ENCODE measurements around the gene EMX1.

Gene EMX1

DNA sequence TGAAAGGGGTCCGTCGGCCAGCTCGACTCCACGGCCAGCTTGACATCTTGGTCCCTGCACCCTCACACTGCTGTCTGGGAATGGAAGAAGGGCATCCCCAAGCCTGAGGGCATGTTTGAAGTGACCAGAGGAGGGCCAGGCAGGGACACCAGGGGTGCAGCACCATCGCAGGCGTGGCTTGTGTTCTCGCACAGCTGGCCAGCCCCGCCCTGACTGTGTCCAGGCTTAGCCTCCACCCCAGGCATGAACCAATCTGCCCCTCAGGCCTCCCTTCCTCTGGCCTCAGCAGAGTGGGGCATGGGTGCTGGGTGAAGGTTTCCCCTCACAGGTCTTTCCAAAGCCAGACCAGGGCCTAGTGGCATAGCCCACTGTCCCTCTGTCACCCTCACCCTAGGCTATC, 25.0 kb downstream of the EMX1 start:
- DNase-seq (ENCODE audit: low read depth in 2 of 3, low spot score in 1 of 3), result no peak

GRCh38 chr2:72942881-72943418, 25.6 kb downstream of the EMX1 start:
- no peak for DNase-seq (ENCODE audit: low read depth in 2 of 3, low spot score in 1 of 3)

DNA sequence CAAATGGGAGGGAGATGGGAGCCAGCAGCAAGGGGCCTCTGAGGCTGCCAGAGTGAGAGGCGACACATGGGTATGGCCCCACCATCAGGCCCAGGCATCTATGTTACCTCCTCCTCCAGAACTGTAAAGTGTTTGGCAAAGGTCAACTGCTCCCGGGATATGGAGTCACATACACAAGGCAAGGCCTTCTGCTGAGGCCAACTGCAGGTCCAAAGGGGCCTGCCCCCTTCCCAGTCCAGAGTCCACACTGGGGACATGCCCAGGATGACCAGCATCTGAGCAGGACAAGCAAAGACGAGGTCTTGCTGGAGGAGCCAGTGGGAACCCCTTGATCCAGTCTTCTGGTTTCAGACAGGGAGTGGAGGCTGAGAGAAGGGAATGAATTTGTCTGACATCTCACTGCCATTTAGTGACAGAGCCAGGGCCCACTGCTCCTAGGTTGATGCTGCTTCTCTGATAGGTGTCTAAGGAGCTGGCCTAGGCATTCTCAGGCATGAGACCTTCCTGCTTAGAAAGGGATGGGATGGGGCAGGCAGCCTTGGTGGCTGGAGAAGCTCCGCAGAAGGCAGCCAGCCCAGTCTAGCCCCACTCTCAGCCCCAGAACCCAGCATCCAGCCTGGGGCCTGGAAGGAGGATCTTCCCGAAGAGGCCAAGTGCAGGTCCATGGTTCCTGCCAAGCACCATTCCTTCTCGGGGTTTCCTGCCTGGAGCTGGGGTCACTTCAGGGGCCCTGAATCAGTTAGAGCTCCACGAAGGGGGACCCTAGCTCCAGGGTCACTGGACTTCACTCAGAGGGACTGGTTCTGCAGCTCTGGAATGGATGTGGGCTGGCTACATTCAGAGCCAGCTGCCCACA, 26.4 kb downstream of the EMX1 start:
- no peak for DNase-seq (ENCODE audit: low read depth in 2 of 3, low spot score in 1 of 3)

DNA sequence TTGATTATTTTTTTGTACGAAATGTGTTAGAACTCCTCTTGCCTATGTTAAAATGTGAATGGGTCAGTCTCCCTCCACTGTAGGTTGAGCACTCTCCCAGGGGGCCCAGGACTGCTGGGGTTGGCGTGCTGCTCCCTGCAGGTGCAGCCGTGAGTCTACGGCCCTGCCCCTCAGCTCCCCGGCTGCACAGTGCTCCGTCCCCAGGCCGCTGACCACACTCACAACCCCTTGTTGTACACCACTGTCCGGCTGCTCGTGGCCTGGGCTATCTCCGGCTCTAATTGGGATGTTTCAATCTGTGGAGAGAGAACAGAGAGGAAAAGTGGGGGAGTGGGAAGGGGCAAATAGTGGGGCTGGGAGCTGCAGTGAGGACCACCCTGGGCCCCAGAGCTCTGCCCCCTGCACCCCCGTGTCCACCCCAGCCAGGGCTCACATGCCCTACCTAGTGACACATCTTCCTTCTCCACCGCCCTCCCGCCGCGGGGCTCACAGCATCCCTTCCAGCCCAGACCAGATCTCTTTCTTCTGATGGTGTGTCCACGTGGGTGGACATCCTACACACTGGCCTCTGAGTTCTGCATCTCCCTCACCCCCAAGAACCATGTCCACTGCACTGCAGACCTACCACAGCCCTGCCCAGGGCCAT, 27.6 kb downstream of the EMX1 start:
- no peak for DNase-seq (ENCODE audit: low read depth in 2 of 3, low spot score in 1 of 3)

- DNase-seq (ENCODE audit: low read depth in 2 of 3, low spot score in 1 of 3), result no peak
These were observed 28.2 kb downstream of the EMX1 start for GRCh38 chr2:72945450-72946019.

GRCh38 chr2:72946466-72946865, 29.1 kb downstream of the EMX1 start:
- DNase-seq (ENCODE audit: low read depth in 2 of 3, low spot score in 1 of 3), result no peak

GRCh38 chr2:72947952-72948830, 30.9 kb downstream of the EMX1 start:
- no peak for DNase-seq (ENCODE audit: low read depth in 2 of 3, low spot score in 1 of 3)

DNA sequence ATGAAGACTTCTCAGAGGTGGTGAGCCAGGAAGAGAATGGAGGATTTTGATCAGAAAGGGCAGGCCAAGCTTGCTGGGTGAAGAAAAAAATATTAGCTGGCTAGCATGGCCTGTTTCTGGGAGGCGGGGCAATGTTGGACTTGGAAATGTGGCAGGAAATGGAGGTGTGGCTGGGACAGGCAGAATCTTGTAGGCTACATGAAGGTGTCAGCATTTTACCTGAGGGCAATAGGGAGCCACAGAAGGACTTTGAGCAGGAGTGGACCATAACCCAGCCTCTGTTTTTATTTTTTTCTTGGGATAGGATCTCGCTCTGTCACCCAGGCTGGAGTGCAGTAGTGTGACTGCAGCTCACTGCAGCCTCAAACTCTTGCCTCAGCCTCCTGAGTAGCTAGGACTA, 31.7 kb downstream of the EMX1 start:
- no peak for DNase-seq (ENCODE audit: low read depth in 2 of 3, low spot score in 1 of 3)

DNA sequence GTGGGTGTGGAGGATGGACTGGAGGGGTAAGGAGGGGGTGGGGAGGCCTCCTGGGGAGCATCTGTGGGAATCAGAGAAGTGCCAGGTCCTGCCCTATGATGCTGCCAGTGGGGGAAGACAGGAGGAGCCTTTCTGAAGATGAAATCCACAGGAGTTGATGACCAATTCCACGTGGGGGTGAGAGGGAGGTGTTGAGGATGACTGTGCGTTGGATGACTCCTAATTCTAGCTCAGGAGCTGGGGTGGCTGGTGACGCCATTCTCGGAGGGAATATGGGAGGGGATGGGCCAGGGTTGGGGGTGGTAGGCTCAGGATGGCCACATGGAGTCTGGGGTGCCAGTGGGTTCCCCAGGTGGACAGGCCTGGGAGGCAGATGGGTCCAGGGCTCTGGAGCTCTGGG, 32.3 kb downstream of the EMX1 start:
- no peak for DNase-seq (ENCODE audit: low read depth in 2 of 3, low spot score in 1 of 3)

DNA sequence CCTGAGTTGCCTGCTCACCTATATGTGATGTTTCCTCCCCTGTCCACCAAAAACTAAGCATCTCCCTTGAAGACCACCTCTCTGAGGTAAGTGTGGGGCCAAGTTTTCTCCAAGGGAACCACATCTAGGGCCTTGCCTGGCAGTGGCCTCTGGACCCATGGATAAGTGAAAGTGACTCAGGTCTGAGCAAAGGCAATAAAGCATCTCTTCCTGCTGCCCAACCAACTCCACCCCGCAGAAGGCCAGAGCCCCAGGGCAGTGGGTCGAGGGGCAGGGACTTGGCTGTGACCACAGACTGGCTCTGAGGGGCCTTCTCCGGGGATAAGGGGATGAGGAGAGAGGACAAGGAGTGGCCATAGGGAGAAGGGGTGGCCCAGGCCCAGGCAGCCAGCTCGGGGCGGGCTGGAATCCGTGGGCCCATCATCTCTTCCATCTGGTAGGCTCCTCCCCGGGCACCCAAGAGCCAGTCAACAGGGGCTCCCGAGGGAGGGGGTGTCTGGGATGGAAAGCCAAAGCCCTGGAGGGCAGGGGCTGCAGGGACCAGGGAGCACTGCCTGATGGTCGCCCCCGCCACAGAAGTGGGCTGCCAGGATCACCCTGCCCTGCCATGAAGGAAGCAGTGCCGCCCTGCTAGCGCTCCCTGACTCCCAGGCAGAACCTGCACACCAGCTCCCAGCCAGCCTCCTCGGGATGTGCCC, 33.4 kb downstream of the EMX1 start:
- no peak for DNase-seq (ENCODE audit: low read depth in 2 of 3, low spot score in 1 of 3)

DNA sequence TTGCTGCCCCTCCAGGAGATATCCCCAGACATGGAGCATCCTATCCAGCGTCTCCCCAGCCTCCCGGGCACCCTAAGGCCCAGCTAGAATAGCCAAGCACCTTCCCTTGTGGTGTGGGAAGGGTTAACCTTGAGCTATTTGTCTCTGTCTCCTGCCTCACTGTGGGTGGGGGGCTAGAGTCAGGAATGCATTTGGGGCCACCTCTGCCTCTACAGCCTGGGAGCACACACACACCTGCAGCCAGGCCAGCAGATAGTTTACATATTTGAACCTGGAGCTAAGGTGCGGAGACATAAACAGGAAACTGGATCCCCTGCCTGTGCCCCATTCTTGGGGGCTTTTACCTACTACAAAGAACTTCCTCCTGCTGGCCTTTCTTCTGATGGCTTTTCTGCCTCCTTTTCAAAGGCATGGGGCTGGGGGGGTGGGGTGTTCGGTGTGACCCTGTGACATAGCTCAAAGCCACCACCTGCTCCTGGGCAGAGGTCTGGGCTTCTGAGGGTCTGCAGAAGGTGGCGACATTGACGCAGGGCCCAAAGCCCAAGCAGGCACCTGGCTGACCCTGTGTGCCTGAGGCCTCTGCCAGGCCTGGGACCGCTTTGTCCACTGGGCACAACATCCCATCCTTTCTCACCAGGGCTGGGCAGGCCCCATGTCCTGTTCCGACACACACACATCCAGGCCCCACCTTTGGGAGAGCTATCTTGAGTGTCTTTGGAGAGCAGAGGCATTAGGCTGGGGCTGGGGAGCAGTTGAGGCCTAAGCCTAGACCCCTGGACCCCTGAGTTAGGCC, 34.2 kb downstream of the EMX1 start:
- no peak for DNase-seq (ENCODE audit: low read depth in 2 of 3, low spot score in 1 of 3)

DNA sequence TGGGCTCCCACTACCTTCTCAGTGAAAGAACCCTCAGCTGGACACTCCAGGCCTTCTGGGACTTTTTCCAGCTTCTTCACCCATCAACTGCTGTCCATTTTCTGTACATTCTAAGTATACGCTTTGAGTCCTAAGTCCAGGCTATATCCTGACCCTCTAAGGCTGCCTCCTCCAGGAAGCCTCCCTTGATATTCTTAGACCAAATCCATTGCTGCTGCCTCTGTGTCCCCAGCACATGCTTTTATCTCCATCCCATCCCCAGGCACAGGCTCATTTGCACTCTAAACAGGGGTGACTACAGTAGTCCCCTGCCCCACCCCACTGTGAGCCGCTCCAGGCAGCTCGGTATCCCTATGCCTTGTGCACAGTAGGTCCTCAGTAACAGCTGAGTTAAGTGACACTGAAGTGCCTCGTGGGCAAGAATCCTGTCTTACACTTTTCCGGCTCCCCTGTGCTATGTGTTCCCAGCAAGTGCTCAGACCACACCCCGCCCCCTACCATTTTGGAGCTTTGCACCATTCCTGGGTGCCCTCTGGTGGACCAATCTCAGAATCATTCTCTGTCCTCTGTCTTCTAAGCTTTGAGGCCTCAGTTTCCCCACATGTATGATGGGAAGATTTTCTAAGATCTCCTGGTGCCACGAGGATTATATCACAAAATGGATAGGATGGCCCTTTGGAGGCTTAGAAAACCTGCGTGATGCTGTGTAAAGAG, 34.9 kb downstream of the EMX1 start:
- no peak for DNase-seq (ENCODE audit: low read depth in 2 of 3, low spot score in 1 of 3)

DNA sequence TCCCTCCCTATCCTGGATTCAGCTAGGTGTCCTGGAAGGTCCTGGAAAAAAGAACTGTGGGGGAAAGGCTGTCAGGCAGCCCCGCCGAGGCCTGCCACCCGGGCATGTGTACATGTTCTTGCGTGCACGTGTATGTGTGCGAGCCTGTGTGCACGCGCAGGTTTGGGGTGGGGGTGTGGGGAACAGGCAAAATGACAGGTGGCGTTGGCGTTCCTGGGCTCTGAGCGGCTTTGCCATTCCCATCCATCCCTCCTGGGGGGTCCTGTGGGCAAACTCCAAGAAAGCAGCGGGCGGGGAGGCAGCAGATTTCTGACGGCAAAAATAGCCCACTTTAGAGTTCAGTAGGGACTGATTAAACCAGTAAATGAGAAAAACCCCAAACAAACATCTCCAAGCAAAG, 35.6 kb downstream of the EMX1 start:
- DNase-seq (ENCODE audit: low read depth in 2 of 3, low spot score in 1 of 3), result no peak

DNA sequence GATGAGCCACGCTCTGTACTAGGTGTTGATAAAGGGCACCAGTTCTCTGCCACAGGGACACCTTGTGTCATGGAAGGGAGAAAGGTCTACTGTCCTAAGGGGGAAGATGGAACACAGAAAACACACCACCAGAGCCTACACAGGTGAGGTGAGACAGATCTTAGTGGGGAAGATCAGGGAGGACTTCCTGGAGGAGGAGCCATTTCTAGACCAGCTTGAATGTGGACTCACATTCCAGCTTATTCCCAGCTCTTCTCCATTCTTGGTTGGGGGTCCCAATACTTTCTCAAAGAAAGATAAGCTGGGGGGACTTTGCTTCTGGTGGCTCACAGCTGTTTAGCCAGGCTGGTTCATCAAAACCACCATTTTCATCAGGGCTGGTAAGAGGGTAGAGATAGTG, 36.2 kb downstream of the EMX1 start:
- no peak for DNase-seq (ENCODE audit: low read depth in 2 of 3, low spot score in 1 of 3)

GRCh38 chr2:72953976-72954375, 36.7 kb downstream of the EMX1 start:
- DNase-seq (ENCODE audit: low read depth in 2 of 3, low spot score in 1 of 3), result no peak

DNA sequence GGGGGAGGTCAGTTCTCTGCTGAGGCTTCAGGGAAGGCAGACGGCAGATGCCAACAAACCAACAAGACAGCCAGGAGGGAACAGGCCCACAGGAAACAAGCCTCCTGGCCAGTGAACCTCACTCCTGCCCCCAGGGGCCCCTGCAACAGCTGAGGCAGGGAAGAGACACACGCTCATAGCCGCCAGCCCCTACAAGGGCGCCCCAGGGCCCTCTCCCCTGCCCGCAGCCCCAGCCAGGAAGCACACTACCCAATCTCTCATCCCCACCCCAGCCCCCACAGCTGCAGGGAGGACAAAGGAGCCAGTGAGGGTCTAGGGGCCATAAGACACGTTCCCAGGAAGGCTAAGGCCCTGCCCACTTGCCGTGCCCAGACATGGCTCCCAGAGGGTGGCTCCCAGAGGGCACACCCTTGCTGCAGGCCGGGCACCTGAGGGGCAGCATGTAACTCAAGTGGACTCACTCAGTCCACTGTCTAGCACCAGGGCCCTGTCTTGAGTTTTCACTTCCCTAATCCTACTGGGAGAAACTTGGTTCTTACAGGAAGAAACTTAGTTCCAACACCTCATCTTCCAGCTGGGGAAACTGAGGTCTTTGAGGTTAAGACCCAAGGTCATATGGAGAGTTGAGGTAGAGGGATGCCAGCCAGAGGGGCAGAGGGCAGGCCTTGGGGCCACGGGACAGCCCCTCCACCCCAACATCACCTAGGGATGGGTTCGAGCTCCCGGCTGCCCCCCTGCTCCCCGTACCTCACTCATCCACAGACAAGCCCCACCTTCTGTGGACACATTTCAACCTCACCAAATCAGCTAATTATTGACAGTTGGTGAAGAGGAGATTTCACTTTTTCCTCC, 37.3 kb downstream of the EMX1 start:
- no peak for DNase-seq (ENCODE audit: low read depth in 2 of 3, low spot score in 1 of 3)

DNA sequence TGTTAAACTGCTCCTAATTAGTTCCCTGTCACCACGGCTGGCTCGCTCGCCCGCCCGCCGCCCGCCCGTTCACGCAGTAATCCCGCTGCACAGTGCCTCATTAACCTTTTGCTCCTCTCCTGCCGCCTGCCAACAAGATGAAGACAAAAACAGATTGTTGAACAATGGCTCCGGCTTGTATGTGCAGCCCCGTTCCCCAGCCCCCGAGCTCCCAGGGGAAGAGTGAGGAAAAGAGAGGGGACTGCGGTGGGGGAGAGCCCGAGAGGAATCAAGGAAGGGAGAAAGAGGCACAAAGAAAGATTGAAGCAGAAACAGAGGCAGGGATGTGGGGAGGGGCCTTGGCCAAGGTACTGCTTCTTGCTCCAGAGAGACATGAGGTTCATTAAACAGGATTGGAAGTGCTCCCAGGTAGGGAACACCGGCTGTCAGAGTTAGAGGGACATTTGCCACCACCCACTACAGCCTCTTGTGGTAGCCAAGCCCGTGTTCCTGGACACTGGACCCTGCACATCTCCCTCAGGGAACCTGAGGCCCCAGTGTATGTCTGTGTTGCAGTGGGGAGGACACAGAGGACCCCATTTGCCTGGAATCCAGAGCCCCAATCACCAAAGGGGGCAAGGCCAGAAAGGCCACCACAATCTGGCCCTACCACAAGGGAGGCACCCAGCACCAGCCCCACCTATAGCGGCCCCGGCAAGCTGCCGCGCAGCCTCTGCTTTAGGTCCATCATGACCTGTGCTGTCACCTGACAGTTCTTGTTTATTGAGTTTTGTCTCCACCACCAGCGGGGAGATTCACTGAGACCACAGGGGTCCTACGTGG, 38.1 kb downstream of the EMX1 start:
- DNase-seq (ENCODE audit: low read depth in 2 of 3, low spot score in 1 of 3), result no peak

All from stimulated activated CD4-positive, alpha-beta T cell treated with anti-CD3 and anti-CD28 coated beads, Interleukin-12 subunit alpha, Interleukin-12 subunit beta, amount 100 ng/mL, for 48 hours (primary cell).